T-helper 1 cell treated with Interleukin-12 subunit alpha and Interleukin-12 subunit beta and Interleukin-4 antibody, amounts not matched to agents 30 ng/mL and 1 ng/mL, for 36 hours (primary cell): ENCODE measurements around the gene ZNF76. TPM values are rescaled to one million over a fixed set of nuclear protein-coding genes. Genes with fewer than 3 reads are reported as not detected.
"Not testable (repeated sequence)": the region's sequence is repeated elsewhere in the genome, so short reads cannot be mapped to it uniquely, and the experiment has no call there.

ENCODE experiments used
- intact Hi-C: fragments of 100-400 bp; cut with micrococcal nuclease; formaldehyde crosslinking; loops from one replicate; pipeline ENCODE4 v1.15.1; 2024
- total RNA-seq: library from RNA; stranded (reverse); gene quantifications from 2 replicates; pipeline ENCODE4 v1.2.3, GENCODE V29; 2022

ZNF76 gene
- total RNA-seq, 1 donor from 2014 or later = 38.7 TPM

- intact Hi-C loops = no loop called here
Measured at GRCh38 chr6:35319346-35320030, 60.0 kb downstream of the ZNF76 start.

DNA sequence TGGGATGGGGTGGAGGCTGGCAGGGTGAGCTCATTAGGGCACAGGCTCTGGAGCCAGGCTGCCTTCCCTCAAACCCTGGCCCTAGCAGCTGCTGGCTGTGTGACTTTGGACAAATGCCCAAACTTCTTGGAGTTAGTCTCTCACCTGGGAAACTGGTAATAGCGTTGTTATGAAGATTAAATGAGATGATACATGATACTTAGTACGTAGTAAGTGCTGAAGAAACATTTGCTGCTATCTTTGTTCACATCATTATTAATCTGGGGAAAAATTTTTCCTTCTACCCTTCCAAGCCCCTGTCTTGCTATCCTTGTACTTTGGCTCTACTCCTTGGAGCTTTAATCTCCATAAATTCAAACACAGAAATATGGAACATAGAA lies 60.5 kb downstream of the ZNF76 start:
- intact Hi-C loops = no loop called here

GRCh38 chr6:35321091-35321490 lies 61.6 kb downstream of the ZNF76 start:
- intact Hi-C loops = no loop called here

DNA sequence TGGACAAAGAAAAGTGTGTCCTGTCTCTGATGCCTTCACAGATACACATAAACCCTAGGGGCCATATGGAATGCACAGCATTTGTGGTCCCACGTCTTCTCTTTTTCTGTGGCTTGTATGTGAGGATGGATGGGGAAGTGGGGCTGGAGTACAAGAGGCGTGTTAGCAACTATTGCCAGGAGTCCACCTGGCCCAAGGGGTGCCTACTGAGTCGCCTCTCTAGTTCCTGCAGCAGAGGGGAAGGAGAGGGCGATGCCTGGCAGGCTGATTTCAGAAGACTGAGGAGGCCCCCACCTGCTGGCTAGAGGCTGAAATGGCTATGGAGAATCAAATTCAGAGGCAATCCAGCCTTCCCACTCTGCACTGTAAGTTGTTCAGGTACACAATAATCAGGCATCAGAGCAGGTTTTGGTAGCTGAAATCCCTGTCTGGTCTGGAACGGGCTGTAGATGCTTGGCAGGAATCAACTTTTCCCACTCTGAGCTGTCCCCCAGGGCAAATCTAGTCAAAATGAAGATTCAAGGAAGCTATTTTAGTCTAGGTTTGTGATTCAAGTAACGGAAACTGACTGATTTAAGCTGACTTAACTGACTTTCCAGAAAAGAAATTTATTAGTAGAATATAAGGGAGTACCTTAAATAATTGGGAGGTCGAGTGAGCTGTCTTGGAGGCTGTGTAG lies 68.0 kb downstream of the ZNF76 start:
- intact Hi-C loops = loop anchor here (1.0 kb wide), 3 partner anchors 16 to 141 kb away; partner anchors contain the start of genes DEF6 and RPL10A

DNA sequence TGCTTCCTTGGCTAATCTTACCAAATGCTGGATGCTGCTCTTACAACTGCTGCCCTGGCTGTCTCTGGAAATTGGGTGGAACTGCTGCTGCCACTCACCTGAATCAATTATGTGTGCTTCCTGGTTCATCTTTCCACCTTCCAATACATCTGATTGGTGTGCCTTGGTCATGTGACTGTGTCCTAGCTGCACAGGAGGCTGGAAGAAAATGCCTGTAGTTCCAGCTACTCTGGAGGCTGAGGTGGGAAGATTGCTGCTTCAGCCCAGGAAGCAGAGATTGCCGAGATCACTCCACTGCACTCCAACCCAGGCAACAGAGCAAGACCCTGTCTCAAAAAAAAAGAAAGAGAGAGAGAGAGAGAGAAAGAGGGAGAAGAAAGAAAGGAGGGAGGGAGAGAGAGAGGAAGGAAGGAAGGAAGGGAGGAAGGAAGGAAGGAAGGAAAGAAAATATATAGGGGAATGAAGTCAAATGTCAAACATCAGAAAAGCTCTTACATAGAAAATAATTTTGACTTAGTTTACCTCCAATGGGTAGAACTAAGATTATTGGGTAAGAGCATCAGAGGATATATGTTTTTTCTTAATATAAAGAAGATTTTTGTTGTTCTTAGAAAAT lies 68.7 kb downstream of the ZNF76 start:
- intact Hi-C loops = no loop called here

- intact Hi-C loops = not testable (repeated sequence)
Measured at GRCh38 chr6:35328965-35329364, 69.4 kb downstream of the ZNF76 start.

DNA sequence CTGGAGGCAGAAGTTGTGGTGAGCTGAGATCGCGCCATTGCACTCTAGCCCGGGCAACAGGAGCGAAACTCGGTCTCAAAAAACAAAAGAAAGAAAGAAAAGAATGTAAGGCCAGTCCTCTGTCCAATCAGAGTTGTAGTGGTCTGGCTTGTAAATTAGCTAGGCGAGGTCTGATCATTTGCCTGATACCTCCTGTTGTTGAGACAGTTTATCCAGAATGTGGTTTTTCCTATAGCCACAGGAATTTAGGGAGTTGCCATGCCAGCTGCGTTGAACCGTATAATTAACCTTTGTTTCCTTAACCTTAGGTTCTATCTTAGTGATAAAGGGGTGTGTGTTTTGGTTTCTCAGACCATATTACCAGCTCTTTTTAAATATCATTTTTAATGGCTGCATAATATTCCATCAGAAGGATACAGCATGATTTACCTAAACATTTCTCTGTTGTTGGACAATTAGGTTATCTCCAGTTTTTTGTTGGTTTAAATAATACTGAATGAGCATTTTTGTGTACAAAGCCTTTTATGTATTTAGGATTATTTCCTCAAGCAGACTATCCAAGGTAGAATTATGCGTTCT lies 71.1 kb downstream of the ZNF76 start:
- intact Hi-C loops = no loop called here

DNA sequence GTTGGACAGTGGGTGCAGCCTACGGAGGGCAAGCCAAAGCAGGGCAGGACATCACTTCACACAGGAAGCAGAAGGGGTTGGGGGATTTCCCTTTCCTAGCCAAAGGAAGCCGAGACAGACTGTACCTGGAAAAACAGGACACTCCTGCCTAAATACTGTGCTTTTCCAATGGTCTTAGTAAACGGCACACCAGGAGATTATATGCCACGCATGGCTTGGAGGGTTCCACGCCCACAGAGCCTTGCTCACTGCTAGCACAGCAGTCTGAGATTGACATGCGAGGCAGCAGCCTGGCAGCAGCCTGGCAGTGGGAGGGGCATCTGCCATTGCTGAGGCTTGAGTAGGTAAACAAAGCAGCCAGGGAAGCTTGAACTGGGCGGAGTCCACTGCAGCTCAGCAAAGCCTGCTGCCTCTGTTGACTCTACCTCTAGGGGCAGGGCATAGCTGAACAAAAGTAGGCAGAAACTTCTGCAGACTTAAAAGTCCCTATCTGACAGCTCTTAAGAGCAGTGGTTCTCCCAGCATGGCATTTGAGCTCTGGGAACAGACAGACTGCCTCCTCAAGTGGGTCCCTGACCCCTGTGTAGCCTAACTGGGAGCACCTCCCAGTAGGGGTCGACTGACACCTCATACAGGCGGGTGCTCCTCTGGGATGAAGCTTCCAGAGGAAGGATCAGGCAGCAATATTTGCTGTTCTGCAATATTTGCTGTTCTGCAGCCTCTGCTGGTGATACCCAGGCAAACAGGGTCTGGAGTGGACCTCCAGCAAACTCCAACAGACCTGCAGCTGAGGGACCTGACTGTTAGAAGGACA lies 72.7 kb downstream of the ZNF76 start:
- intact Hi-C loops = loop anchor here (1.0 kb wide), 1 partner anchor 10 kb away; the partner anchor contains the start of gene PPARD

DNA sequence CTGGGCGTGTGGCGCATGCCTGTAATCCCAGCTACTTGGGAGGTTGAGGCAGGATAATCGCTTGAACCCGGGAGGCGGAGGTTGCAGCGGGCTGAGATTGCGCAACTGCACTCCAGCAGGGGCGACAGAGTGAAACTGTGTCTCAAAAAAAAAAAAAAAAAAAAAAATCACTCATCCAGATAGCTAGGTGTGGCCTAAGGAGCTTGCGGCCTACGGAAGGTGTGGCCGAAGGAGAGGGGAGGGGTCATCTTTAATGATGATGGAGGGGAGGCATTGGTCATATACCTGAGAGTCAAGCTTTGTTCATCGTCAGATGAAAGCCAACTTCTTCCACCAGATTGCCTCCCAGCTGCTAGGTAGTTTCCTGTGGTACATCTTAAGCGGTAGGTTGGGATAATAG lies 82.0 kb downstream of the ZNF76 start:
- intact Hi-C loops = no loop called here

- intact Hi-C loops = loop anchor here (1.0 kb wide), 8 partner anchors 10 to 395 kb away; partner anchors contain the start of genes ARMC12, DEF6 and RPL10A
Measured at GRCh38 chr6:35342258-35343091, 82.9 kb downstream of the ZNF76 start, which contains the start of gene PPARD. TSS of gene PPARD (plus strand) at chr6:35342558. CDS start at chr6:35411088, 68,530 bp downstream.

GRCh38 chr6:35343092-35343834 lies 83.7 kb downstream of the ZNF76 start:
- intact Hi-C loops = no loop called here

DNA sequence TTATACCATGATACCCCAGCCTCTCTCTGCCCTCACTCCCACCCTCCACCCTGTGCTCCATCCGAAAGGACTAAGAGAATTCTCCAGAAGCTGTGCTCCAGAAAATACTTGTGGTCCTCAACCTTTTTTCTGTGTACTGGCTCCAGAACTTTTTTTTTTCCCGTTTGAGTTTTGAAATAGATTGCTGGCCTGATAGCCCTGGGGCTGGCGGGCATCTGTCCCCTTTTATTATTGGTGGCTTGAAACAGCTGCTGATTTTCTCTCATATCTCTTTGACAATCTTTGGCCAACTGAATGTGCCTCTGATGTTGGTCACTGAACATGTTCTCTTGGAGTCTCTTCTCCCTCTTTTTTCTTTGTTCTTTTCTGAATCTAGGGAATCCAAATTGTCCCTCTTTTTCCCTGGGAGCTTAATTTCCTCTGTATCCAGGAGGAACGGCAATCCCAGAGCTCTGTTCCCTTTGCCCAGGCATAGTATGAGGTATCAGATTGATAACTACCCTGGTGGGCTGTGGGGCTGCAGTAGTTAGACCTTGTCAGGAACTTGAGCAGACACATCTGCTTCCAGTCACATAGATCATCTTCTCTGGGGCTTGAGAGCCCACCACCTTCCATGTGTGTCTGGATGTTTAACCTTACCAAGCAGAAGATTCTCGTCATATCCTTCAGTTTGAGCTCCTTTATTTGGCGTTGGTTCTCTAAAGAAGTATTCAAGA lies 84.5 kb downstream of the ZNF76 start:
- intact Hi-C loops = no loop called here

Other genes with a start within 250 kb of the ZNF76 start
- not detected in 2 replicates for gene TCP11, start 118.4 kb upstream of the ZNF76 start, total RNA-seq
- gene SCUBE3, start 45.8 kb upstream of the ZNF76 start, total RNA-seq = not detected in 2 replicates
- 220 and 225 TPM in 2 replicates for gene DEF6, start 38.1 kb downstream of the ZNF76 start, total RNA-seq
- 20.9 and 21.9 TPM in 2 replicates for gene PPARD, start 82.8 kb downstream of the ZNF76 start, total RNA-seq
- gene FANCE, start 192.6 kb downstream of the ZNF76 start, total RNA-seq = 12.0 and 13.0 TPM in 2 replicates
- gene RPL10A, start 208.7 kb downstream of the ZNF76 start, total RNA-seq = 1,175 and 1,189 TPM in 2 replicates
- gene TEAD3, start 237.3 kb downstream of the ZNF76 start, total RNA-seq = 0.17 and 0.29 TPM in 2 replicates